Suppressor macrophage treated with lipopolysaccharide for 1 hour (primary cell): ENCODE data around the gene RNF39.

Source experiments
- DNase-seq, 3 donors: peaks; one replicate each; pipeline ENCODE4 v3.0.0-alpha.2; 2020 to 2022

The RNF39 gene

DNA sequence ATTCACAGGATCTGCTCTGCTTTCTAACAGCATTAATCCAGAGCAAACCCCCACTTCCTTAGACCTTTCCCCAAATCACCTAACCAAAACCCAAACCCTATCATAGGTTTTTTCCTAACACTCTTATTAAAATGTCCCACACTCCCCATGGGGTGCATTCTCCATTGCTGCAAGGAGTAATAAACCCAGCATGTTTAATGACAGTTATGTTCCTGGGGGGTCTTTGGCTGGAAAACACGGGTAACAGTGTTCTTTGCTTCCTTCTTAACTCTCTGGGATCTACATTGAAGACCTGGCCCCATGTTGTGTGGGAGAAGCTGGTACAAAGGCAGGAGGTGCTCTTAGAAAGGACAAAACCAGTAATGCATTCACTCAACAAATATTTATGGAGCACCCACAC, 21.3 kb upstream of the RNF39 start:
- DNase-seq = no peak

DNA sequence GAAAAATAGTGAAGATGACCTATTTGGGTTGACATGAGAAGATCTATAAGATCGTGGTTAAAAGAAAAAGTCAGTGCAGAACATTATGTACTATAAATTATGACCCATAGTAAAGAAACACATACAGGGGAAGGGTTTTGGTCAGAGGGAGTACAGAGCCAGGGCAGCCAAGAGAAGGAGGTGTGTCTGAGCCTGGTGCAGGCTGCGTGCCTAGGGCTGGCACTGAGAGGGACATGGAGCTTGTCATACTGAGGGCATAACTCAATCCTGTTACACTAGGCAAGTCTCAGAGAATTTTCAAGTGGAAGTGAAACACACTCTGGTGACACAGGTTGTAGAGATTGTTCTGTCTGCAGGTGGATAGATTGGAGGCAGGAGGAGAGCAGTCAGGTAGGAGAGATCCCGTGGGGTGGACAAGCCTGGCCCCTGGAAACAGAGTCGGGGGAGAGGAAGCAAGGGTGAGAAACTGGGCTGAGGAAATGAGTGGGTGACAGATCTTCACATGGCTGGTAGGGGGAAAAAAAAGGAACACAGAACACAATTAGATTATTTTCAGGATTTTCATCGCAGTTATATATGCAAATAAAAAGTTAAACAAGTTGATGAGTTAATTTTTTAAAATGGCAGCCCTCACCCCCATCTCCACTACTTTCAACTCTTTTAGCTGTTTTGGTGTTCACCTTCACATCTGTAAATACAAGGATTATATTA, 18.5 kb upstream of the RNF39 start:
- peak in 2 of 3 donors; percentile 33 to 52 for DNase-seq

DNA sequence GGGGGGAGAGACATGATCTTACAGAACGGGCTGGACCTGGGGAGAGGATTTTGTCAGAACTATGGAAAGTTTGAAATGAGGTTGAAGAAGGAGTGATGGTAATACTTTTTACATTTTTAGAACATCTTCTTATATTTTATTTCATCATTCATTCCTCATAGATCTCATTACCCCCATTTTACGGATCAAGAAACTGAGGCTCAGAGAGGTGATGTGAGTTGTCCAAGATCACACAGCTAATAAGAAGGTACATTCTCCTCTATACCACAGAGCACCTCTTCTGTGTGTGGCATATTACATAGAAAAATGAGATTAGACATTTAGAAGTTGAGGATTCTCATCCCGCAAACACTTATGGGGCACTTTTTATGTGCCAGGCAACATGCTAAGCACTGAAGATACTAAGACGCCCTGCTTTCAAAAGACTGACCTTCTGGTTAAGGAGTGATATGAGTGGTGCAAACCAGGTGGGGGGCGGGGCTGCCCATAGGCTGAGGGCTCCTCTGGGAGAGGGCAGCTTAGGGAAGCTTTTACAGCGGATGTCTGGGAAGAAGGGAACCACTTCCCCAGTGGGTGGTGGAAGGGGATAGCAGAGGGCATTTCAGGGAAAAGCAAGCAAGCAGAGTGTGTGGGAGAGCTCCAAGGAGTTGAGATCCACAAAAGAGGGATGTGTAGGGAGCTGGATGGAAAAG, 17.4 kb upstream of the RNF39 start:
- DNase-seq = no peak

DNA sequence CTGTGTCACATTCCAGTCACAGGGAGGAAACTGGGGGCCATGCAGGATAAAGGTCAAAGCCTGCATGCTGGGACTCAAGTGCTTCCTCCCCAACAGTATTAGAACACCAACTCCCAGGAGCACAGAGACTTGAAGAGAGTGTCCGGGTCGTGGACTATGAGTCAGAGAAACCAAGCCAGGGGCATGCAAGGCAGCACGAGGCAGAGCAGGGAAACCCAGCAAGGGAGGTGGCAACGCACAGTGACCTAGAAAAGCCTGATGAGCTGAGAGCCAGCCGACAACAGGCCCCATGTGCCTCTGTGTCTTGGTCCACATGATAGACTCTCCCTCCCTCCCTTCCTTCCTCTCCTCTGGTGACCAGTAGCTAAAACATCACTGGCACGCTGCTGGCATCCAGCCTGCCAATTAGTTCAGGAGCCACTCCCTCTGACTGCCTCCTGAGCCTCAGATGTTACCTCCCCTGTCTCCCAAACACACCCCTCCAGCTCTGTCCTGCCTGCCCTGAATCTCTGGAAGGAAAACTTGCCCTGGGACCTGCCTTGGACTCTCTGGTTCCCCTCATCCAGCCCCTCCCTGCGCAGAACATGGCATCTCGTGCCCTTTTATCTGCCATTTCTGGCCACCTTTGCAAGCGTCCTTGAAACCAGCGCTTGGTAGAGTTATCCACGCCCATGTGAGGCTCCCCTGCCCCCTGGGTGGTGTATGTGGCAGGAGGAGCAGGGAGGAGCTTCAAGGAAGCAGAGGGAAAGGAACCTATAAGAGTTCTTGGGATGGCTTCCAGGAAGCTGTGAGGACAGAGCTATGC, 16.2 kb upstream of the RNF39 start:
- DNase-seq = peak; percentile 61 to 84 (median 83)

DNA sequence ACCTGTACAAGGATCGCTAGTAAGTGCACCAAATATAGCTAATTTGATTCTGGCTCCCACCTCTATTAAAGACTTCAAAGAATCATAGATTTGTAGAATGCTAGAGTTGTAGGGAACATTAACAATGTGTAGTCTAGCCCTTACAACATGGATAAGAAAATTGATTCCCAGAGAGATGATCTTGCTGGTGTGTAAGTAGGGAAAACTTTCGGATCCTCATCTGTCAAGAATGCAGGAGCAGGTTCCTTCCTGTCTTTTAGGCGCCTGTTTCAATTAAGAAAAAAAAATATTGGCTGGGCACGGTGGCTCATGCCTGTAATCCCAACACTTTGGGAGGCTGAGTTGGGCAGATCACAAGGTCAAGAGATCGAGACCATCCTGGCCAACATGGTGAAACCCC, 12.3 kb upstream of the RNF39 start:
- no peak for DNase-seq

DNA sequence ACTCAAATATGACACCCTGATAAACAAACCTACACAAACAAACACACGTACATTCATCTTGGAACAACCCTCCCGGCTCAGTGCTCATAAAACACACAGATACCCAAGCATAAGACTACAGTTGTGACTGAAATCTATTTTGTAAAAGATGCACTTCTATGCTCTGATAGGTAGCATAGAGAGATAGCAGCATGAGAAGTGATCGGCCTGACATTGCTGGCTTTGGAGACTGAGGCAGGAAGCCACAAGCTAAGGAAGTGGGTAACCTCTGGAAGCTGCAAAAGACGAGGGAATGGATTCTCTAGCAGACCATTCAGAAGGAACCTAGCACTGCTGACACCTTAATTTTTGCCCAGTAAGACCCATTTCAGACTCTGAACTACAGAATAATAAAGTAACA, 1.6 kb upstream of the RNF39 start:
- DNase-seq = no peak

DNA sequence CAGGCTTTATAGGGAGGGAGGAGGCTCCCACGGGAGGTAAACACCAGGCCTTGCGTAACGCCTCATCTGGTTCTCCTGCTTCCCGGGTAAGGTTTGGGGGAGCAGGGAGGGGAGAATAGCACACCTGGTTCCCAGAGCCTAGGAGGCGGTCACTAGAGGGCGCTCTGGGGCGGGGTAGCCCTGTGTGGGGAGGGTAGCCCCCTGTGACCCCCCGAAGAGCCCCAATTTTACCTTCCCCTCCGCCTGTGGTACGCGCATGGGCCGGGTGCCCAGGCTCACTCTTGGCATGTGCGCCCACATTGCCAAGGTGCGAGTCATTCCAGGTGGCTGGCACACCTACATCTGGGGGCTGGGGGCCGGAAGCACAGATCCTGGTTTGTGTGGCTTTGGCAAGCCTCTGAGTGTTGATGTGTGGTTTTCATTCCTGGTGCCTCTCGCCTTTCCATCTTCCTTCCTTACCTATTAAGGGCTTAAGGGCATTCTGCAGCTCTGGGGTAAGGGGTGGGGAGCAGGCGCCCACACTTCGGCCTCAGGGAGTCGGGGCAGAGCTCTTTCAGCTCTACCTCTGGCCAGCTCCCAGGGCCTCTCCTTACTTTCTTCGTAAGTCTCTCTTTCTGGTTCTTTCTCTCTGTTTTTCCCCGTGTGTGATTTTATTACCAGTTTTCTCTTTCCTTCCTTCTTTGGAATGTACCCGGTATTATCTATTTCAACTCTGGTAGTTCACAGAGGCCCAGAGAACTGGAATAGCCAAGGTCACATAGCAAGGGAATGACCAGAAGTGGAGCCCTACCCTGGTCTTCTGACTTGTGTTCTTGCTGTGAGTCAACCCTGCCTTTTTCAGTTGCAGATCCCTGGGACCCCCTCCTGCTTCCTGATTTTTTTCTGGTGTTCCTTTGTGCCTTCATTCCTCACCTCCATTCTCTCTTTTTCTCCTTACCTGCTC, 492 bp upstream of the RNF39 start:
- DNase-seq = no peak

DNA sequence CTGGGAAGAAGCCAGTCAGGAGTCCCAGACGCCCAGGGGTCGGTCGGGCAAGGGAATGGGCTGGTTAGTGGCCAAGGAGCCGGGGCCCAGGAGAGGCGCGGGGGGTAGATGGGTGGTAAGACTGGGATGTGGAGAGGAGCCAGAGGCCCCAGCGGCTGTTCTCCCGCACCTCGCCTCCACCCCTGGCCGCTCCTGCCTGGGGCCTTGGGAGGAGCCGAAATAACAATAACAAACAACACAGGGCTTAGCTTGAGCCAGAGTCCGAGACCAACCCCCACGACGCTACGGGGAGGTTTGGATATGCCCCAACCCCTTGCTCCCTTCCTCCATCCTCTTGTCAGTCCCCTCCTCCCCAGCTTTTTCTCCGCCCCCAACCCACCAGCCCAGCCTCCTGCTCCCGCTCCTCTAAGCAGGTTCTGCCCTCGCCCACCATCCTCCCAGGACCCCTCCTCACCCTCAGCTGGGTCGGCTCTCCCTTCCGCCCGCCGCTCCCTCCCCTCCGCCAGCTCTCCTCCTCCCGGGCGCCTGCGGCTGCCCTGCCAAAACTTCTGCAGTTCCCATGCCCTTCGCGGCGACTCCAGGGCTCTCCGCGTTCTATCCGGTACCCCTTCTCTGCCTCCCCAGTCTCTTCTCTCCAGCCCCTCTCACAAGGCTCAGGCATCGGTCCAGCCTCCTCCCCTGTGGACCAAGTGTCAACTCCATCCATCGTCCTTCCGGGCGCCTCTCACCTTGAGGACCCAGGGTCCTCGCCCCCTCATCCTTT, 1.1 kb downstream of the RNF39 start:
- DNase-seq = no peak

DNA sequence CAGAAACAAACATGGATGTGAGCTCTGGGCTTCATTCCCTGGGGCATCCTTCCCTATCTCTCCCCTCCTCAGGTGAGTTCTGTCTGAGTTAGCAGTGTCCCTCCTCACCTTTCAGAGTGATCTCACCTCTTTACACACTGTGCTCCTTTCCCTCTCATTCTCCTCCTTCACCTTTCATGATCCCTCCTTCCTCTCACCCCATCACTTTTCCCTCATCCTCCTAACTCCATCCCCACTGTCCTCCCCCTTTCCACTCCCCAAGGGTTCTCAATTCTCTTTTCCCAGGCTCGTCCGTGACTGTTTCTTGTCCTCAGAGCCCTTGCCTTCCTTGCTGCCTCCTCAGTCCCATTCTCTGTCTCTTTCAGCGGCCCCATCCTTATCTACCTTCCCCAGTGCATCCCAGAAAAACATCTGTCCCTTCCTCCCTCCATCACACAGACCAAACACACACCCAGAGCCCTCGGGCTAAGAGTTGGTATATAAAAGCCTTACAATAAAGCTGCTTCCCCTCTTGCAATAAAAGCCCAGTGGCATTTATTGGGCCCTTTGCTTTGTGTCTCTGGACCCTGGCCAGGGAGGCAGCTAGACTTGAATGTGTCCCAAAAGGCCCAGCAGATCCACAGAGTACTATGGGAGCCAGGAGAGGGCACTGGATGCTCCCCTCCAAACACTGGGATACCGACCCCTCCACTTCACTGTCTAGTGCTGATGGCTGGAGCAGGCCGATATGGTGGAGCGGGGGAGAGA, 1.9 kb downstream of the RNF39 start:
- DNase-seq = no peak

DNA sequence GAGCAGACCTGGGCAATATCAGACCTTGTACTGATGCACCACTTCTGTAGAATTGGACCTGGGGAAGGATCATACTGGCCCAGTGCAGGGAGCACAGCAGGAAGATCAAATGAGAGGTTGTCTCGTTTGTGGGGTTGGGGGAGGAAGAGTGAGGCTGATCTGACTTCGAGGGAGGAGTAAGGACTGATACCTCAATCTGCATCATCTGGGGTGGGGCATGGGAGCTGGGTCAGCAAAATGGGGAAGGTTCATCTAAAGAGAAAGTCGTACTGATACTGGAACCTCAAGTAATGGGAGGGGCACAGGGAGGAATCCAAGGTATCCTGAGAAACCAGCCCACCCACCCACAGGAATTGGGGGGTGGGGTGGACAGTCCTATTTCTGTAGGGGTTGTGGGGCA, 3.7 kb downstream of the RNF39 start:
- DNase-seq = no peak

DNA sequence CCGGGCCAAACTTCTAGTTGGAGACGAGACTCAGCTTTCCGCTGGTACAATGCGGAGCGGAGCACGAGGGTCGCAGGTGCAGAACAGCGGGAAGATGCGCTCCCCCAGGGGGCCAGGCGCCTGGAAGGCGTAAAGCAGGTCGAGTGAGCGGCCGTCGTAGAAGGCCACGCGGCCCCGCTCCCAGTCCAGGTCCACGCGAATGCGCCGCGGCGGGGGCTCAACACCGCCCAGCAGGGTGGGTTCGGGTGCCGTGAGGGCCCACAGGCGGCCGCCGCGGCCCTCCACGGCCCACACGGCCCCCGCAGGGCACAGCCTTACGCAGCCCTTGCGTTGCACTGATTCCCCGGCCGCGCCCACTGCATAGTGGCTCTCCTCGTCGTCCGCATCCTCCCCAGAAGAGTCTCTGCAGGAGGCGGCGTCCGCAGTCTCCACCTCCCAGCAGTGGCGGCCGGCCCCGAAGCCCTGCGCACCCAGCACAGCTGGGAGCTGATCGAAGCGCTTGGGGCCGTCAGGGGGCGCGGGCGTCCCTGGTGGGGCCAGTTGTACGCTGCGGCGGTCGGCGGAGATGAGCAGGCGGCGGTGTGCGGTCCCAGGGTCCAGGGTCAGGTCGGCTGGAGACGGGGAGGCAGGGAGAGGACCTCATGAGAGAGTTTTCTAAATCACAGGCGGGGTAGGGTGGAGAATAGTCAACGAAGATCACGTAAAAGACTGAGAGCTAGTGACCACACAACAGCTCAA, 4.3 kb downstream of the RNF39 start:
- no peak for DNase-seq

DNA sequence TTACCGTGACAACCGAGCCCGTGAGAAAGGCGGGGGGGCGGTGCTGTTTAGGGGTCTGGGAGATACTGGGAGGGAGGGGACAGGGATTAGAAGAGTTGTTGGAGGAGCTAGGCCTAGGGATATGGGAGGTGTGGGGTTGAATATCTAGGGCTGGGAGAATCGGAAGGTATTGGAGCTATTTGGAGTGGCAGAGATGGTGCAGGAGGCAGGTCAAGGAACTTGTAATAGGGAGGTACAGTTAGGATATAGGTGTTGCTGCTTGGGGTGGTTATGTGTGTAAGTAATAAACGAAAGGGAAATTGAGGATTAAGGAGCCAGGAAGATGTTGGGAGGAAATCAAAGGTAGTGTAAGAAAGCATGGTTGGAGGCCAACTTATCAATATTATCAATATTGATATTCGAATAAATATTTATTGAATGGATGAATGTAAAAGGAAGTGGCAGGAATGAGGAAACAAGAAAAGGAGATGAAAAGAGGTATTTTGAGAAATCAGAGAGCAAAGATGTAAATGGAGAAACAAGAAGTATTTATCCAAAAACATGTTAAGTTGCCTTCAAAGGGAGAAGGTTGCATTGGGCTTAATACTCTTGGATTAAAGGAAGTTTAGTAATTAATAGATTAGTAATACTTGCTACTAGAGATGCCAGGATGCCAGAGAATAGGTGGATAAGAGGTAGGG, 8.0 kb downstream of the RNF39 start:
- DNase-seq = no peak

DNA sequence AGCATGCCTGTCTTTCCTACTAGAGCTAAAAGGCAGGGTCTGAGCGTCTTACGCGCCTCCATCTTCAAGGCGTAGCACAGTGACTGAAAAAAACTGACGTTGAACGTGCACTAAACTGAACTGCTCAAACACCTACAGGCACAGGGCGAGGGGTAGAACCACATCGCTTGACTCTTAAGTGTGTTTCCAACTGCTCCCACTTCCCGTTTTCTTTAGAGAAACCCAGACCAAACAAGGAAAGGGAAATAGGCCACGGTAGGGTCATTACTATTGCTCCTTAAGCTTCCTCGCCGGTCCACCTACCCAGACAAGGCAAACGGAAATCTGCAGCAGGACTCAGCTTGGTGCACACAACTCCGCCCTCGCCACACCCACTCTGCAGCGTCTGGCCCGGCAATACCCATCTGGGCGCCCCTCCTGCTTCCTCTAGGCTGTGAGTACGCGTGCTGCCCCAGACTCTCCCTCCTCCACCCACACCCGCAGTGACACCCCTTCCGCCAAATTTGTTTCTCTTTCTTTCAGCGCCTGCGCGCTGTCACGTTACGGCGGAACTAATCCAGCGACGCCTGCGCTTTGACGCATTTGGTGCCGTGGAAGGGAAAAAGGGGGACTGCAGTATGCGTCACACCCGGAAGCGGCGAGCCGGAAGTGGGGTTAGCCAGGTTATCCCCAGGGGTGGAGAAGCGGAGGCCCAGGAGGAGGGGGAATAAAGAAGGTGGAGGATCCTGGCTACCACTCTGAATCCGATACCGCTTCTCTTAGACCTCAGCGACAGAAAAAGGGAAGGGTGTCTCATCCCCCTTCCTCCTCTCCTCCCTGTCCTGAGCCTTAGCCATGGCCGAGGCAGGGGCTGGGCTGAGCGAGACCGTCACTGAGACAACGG, 8.8 kb downstream of the RNF39 start, which contains the start of gene PPP1R11:
TSS of gene PPP1R11 (plus strand) at position 622 of the 883 bp plus-strand sequence. CDS start at position 835, 213 bp downstream.
- peak; percentile 99 to 100 (median 99) for DNase-seq

DNA sequence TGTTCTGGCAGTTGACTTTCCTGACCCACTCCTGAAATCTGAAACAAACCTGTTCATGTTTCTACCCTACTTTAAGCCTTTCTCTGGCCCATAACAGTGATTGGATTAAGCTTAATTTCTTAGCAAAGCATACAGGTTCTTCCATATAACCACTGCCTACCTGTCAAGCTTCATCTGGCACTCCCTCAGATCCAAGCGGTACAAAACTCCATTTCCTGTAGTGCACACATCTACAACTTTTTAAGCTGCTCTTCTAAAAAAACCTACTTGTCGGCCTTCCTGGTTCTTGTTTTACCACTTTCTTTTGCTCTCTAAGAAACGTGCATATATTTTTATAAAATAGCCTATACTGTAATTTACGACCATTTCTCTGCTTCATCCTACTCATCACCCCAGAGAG, 9.5 kb downstream of the RNF39 start:
- no peak for DNase-seq

DNA sequence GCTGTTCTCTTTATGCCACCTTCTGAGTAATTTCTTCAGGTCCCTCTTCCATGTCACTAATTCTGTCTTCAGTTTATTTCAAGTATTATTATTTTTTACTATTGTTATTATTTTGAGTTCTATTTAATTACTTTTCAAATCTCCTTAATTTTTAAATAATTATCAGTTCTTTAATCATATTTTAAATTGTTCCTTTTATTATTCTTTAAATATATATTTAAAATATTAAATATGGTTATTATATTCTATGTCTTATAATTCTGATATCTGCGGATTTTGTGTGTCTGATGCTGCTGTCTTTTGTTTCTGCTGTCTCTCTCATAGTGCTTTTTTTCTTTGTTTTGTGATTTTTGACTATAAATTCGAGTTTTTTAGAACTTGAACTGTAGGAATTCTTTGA, 12.3 kb downstream of the RNF39 start:
- no peak for DNase-seq

DNA sequence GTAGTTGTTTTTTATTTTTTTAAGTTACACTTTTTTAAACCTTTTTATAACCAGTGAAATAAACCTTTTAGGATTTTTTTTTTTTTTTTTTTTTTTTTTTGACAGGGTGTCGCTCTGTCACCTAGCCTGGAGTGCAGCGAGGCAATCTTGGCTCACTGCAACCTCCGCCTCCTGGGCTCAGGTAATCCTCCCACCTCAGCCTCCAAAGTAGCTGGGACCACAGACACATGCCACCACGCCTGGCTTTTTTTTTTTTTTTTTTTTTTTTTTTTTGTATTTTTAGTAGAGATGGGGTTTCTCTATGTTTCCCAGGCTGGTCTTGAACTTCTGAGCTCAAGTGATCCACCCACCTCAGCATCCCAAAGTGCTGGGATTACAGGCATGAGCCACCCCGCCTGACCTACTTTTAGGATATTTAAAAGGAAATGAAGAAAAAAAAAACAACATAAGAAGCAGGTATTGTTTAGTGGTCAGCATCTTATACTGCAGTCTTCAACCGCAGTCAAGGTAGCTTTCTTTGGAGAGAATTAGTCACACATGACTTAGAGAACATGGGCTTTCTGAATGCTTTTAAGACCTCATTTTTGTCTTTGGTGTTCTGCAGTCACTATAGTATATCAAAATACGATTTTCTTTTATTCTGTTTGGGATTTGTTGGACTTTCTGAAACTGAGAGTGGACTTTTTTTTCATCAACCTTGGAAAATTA, 12.9 kb downstream of the RNF39 start:
- no peak for DNase-seq

DNA sequence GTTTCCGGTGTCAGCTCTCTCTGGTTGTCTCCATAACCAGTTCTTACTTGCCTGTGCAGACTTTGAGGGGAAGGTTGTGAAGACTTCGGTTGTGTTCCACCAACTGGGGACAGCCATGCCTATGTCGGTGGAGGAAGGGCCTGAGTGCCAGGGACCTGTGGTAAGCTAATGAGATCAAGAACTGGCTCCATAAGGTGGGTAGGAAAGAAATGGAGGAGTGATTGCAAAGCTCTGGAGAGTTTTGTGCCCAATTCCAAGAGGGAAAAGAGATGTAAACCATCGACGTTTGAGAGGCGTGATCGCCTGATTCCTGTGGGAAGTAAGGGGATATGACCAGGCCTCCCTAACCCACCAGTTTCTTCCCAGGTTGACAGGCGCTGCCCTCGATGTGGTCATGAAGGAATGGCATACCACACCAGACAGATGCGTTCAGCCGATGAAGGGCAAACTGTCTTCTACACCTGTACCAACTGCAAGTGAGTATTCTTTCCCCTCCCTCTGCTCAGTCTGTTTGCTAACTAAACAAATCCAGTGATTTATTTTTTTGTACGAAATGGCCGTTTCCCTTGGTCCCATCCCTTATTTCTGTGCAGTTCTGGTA, 13.6 kb downstream of the RNF39 start:
- DNase-seq = no peak
